Measurements from ENCODE around the gene EBF3. TPM values are rescaled to one million over a fixed set of nuclear protein-coding genes. Genes with fewer than 3 reads are reported as not detected.

The EBF3 gene
- total RNA-seq, 1 donor from 2014 or later, result 0.07 TPM

- peaks cover 28% of the 10 kb centered on the region for H3K27me3 Mint-ChIP-seq (ENCODE audit: low read depth, unreplicated experiment)
- H3K4me1 Mint-ChIP-seq (ENCODE audit: low read depth, unreplicated experiment), result no peaks in the 10 kb centered on the region
- no peak for FAIRE-seq
- H3K9ac ChIP-seq (ENCODE audit: low read length), result no peak overlapping the region
- no peaks in the 10 kb centered on the region for H3K36me3 ChIP-seq (ENCODE audit: insufficient read depth, low read length)
- no peaks in the 10 kb centered on the region for H3K9me3 ChIP-seq (ENCODE audit: insufficient read depth, low read depth, low read length)
- no peak overlapping the region for H3K4me3 Mint-ChIP-seq (ENCODE audit: unreplicated experiment)
- H3K79me2 ChIP-seq (ENCODE audit: insufficient read depth, low read length), result no peaks in the 10 kb centered on the region
- no peaks in the 10 kb centered on the region for H3K36me3 Mint-ChIP-seq (ENCODE audit: low read depth, unreplicated experiment)
- no peak overlapping the region for H2AFZ ChIP-seq (ENCODE audit: low read depth, low read length)
- no peak overlapping the region for H3K27ac ChIP-seq (ENCODE audit: low read depth, low read length)
- no peak for DNase-seq (ENCODE audit: low read depth)
- H3K4me1 ChIP-seq (ENCODE audit: insufficient read depth, low read length), result no peaks in the 10 kb centered on the region
- H4K20me1 ChIP-seq (ENCODE audit: insufficient read depth, low read length), result no peaks in the 10 kb centered on the region
- H3K27ac Mint-ChIP-seq (ENCODE audit: unreplicated experiment), result no peak overlapping the region
- TF ChIP-seq CTCF (IDR thresholded peaks at IDR 0.05; ENCODE audit: insufficient read depth, low read depth, low read length) (no peak), EZH2 (IDR thresholded peaks at IDR 0.05; ENCODE audit: insufficient read depth, low read length) (no peak)
- H3K27me3 ChIP-seq (ENCODE audit: insufficient read depth, low read length), result no peaks in the 10 kb centered on the region
- no peak overlapping the region for H3K4me3 ChIP-seq (ENCODE audit: insufficient read depth, low read depth, low read length)
- H3K9me3 Mint-ChIP-seq (ENCODE audit: unreplicated experiment), result no peaks in the 10 kb centered on the region
- no peak overlapping the region for H3K4me2 ChIP-seq (ENCODE audit: low read length)
These were observed 45.2 kb downstream of the EBF3 start for GRCh38 chr10:129918836-129919235.

DNA sequence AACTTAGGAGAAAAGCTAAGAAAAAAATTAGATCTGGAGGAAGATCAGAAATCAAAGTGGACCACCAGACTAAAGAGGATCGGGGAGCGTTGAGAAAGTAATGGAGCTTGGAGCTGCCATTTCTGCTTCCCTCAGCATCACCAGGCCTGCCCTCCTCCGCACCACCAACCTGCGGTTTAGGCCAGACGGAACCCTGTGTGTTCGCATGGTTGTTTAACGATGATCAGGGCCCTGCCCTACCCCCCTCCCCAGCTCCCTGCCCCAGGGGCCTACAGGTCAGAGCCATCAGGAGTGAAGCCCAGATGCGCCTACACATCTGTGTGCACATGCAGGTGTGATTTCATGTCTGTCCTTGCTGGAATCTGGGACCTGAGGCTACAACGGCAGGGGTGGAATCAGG lies 45.7 kb downstream of the EBF3 start:
- no peaks in the 10 kb centered on the region for H3K4me1 Mint-ChIP-seq (ENCODE audit: low read depth, unreplicated experiment)
- H3K4me3 ChIP-seq (ENCODE audit: insufficient read depth, low read depth, low read length), result no peak overlapping the region
- H2AFZ ChIP-seq (ENCODE audit: low read depth, low read length), result no peak overlapping the region
- H4K20me1 ChIP-seq (ENCODE audit: insufficient read depth, low read length), result no peaks in the 10 kb centered on the region
- no peaks in the 10 kb centered on the region for H3K9me3 Mint-ChIP-seq (ENCODE audit: unreplicated experiment)
- no peaks in the 10 kb centered on the region for H3K9me3 ChIP-seq (ENCODE audit: insufficient read depth, low read depth, low read length)
- FAIRE-seq (no peak), DNase-seq (ENCODE audit: low read depth) (no peak)
- H3K27me3 Mint-ChIP-seq (ENCODE audit: low read depth, unreplicated experiment), result peaks cover 28% of the 10 kb centered on the region
- H3K4me3 Mint-ChIP-seq (ENCODE audit: unreplicated experiment), result no peak overlapping the region
- H3K36me3 Mint-ChIP-seq (ENCODE audit: low read depth, unreplicated experiment), result no peaks in the 10 kb centered on the region
- no peak overlapping the region for H3K27ac ChIP-seq (ENCODE audit: low read depth, low read length)
- no peaks in the 10 kb centered on the region for H3K79me2 ChIP-seq (ENCODE audit: insufficient read depth, low read length)
- H3K36me3 ChIP-seq (ENCODE audit: insufficient read depth, low read length), result no peaks in the 10 kb centered on the region
- H3K4me2 ChIP-seq (ENCODE audit: low read length), result no peak overlapping the region
- H3K27ac Mint-ChIP-seq (ENCODE audit: unreplicated experiment), result no peak overlapping the region
- TF ChIP-seq CTCF (IDR thresholded peaks at IDR 0.05; ENCODE audit: insufficient read depth, low read depth, low read length), result no peak
- TF ChIP-seq EZH2 (IDR thresholded peaks at IDR 0.05; ENCODE audit: insufficient read depth, low read length), result no peak
- H3K9ac ChIP-seq (ENCODE audit: low read length), result no peak overlapping the region
- no peaks in the 10 kb centered on the region for H3K4me1 ChIP-seq (ENCODE audit: insufficient read depth, low read length)
- H3K27me3 ChIP-seq (ENCODE audit: insufficient read depth, low read length), result no peaks in the 10 kb centered on the region

GRCh38 chr10:129917936-129918335 lies 46.1 kb downstream of the EBF3 start:
- Histone ChIP-seq H4K20me1 (ENCODE audit: insufficient read depth, low read length) (no peaks in the 10 kb centered on the region), H3K36me3 (ENCODE audit: insufficient read depth, low read length) (no peaks in the 10 kb centered on the region), H3K27ac (ENCODE audit: low read depth, low read length) (no peak overlapping the region), H3K4me1 (ENCODE audit: insufficient read depth, low read length) (no peaks in the 10 kb centered on the region), H3K4me2 (ENCODE audit: low read length) (no peak overlapping the region), H3K9me3 (ENCODE audit: insufficient read depth, low read depth, low read length) (no peaks in the 10 kb centered on the region), H2AFZ (ENCODE audit: low read depth, low read length) (no peak overlapping the region), H3K4me3 (ENCODE audit: insufficient read depth, low read depth, low read length) (no peak overlapping the region), H3K79me2 (ENCODE audit: insufficient read depth, low read length) (no peaks in the 10 kb centered on the region), H3K9ac (ENCODE audit: low read length) (no peak overlapping the region), H3K27me3 (ENCODE audit: insufficient read depth, low read length) (no peaks in the 10 kb centered on the region)
- H3K27me3 Mint-ChIP-seq (ENCODE audit: low read depth, unreplicated experiment), result peaks cover 23% of the 10 kb centered on the region
- no peak for FAIRE-seq
- H3K9me3 Mint-ChIP-seq (ENCODE audit: unreplicated experiment), result no peaks in the 10 kb centered on the region
- DNase-seq (ENCODE audit: low read depth), result no peak
- no peak overlapping the region for H3K4me3 Mint-ChIP-seq (ENCODE audit: unreplicated experiment)
- no peak for TF ChIP-seq CTCF (IDR thresholded peaks at IDR 0.05; ENCODE audit: insufficient read depth, low read depth, low read length)
- no peak for TF ChIP-seq EZH2 (IDR thresholded peaks at IDR 0.05; ENCODE audit: insufficient read depth, low read length)
- no peaks in the 10 kb centered on the region for H3K4me1 Mint-ChIP-seq (ENCODE audit: low read depth, unreplicated experiment)
- H3K27ac Mint-ChIP-seq (ENCODE audit: unreplicated experiment), result no peak overlapping the region
- H3K36me3 Mint-ChIP-seq (ENCODE audit: low read depth, unreplicated experiment), result no peaks in the 10 kb centered on the region

All from astrocyte (in vitro differentiated cells and primary cell).